A673 (cell line): Measurements from ENCODE around the gene DOCK10. TPM values are rescaled to one million over a fixed set of nuclear protein-coding genes. Genes with fewer than 3 reads are reported as not detected.

Experiments
- BruUV-seq: library from RNA; stranded (reverse); fragments of 400-500 nt; replicated peaks from 2 replicates; lab custom pipeline; 2021; lab: Mats Ljungman, UMichigan
- CTCF ChIA-PET: fragments of 300-600 bp; sonication (Branson Sonifier 250); formaldehyde crosslinking; loops from one replicate; lab custom pipeline; 2022; ENCODE audit warnings: antibody characterized with exemption; lab: Charles Lee
- POLR2A ChIA-PET: fragments of 300-600 bp; sonication (Branson Sonifier 250); formaldehyde crosslinking; loops from one replicate; lab custom pipeline; 2022; ENCODE audit warnings: antibody characterized with exemption; ENCODE audit not compliant: low non-redundant PET; lab: Charles Lee
- DNase-seq: peaks from one replicate; pipeline ENCODE4 v3.0.0-alpha.2; 2015; ENCODE audit warnings: low spot score
- H3K27ac ChIP-seq: fragments of 200-600 bp; sonication (generic); 2 replicates; pipeline ENCODE4 v1.5.1; 2016; ENCODE audit warnings: mixed run types, low read depth, mild to moderate bottlenecking, mixed read lengths, antibody characterized with exemption, low read length; ENCODE audit not compliant: poor library complexity, severe bottlenecking
- H3K27me3 ChIP-seq: fragments of 200-600 bp; sonication (generic); replicated peaks from 2 replicates; pipeline ENCODE4 v1.6.1; 2017; ENCODE audit warnings: mixed run types, low read depth, mild to moderate bottlenecking, mixed read lengths, antibody characterized with exemption, low read length; ENCODE audit not compliant: insufficient read depth, poor library complexity
- H3K36me3 ChIP-seq: fragments of 200-600 bp; sonication (generic); 2 replicates; pipeline ENCODE4 v1.6.1; 2016; ENCODE audit warnings: mixed run types, mild to moderate bottlenecking, mixed read lengths, antibody characterized with exemption, low read length; ENCODE audit not compliant: insufficient read depth, poor library complexity, severe bottlenecking
- H3K4me1 ChIP-seq: fragments of 200-600 bp; sonication (generic); 2 replicates; pipeline ENCODE4 v1.6.1; 2017; ENCODE audit warnings: mixed run types, mild to moderate bottlenecking, mixed read lengths, antibody characterized with exemption, low read length; ENCODE audit not compliant: insufficient read depth, poor library complexity, severe bottlenecking
- H3K4me3 ChIP-seq: fragments of 200-600 bp; sonication (generic); 2 replicates; pipeline ENCODE4 v1.5.1; 2016; ENCODE audit warnings: low read depth, mixed run types, mild to moderate bottlenecking, mixed read lengths, low read length; ENCODE audit not compliant: poor library complexity, severe bottlenecking
- H3K9me3 ChIP-seq: fragments of 200-600 bp; sonication (generic); 2 replicates; pipeline ENCODE4 v1.6.1; 2016; ENCODE audit warnings: mixed run types, low read depth, mild to moderate bottlenecking, mixed read lengths, antibody characterized with exemption, low read length; ENCODE audit not compliant: poor library complexity, severe bottlenecking
- EZH2 ChIP-seq: fragments of 200-600 bp; sonication (generic); IDR thresholded peaks from 2 replicates; pipeline ENCODE4 v1.6.1; 2017; ENCODE audit warnings: borderline replicate concordance, low read depth, mild to moderate bottlenecking, mixed read lengths, antibody characterized with exemption, low read length; ENCODE audit not compliant: poor library complexity, severe bottlenecking
- intact Hi-C: fragments of 100-400 bp; cut with micrococcal nuclease; formaldehyde crosslinking; loops from one replicate; pipeline ENCODE4 v1.10.0; 2022; ENCODE audit not compliant: unreplicated experiment
- total RNA-seq: library from RNA; stranded (reverse); gene quantifications from 2 replicates; pipeline ENCODE4 v1.2.3, GENCODE V29; 2021
- TF ChIP-seq, protein P1 (sequence below): fragments of 300-800, 200-600 bp; sonication (generic); conservative IDR thresholded peaks from 2 replicates; pipeline ENCODE4 v1.5.1; 2017; ENCODE audit warnings: low read depth, mild to moderate bottlenecking, antibody characterized with exemption, low read length, moderate library complexity, mixed read lengths

DOCK10 gene
- total RNA-seq, 1 experiment from 2014 or later = 5.1 TPM

DNA sequence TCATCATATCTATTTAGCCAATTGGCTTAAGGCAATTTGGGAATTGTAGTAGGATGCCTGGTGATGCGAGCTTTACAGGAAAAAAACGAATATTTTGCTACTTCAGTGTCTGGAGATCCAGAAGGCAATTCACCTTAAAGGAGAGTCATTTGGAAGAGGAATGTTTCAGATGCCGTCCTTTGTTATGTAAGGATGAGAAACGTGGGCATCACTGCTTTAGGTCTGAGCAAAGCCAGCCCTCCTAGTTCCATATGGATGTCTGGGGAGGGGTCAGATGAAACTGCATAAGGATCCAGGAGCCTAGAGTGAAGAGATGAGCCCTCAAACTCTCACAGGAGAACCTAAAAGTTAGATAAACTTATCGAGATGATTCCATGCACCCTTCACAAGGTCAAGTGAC lies 30.9 kb upstream of the DOCK10 start:
- H3K27ac ChIP-seq = no peak overlapping the region
- no peak for DNase-seq
- no peak overlapping the region for H3K4me3 ChIP-seq
- H3K27me3 ChIP-seq = no peaks in the 10 kb centered on the region
- ChIA-PET CTCF (no interaction called here), POLR2A (no interaction called here)
- no peak for TF ChIP-seq EZH2
- TF ChIP-seq, protein P1, sequence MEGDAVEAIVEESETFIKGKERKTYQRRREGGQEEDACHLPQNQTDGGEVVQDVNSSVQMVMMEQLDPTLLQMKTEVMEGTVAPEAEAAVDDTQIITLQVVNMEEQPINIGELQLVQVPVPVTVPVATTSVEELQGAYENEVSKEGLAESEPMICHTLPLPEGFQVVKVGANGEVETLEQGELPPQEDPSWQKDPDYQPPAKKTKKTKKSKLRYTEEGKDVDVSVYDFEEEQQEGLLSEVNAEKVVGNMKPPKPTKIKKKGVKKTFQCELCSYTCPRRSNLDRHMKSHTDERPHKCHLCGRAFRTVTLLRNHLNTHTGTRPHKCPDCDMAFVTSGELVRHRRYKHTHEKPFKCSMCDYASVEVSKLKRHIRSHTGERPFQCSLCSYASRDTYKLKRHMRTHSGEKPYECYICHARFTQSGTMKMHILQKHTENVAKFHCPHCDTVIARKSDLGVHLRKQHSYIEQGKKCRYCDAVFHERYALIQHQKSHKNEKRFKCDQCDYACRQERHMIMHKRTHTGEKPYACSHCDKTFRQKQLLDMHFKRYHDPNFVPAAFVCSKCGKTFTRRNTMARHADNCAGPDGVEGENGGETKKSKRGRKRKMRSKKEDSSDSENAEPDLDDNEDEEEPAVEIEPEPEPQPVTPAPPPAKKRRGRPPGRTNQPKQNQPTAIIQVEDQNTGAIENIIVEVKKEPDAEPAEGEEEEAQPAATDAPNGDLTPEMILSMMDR = no peak
- intact Hi-C loops = no loop called here
- no peaks in the 10 kb centered on the region for H3K4me1 ChIP-seq
- no TSS peak for BruUV-seq
- H3K9me3 ChIP-seq = no peaks in the 10 kb centered on the region
- H3K36me3 ChIP-seq = no peaks in the 10 kb centered on the region

DNA sequence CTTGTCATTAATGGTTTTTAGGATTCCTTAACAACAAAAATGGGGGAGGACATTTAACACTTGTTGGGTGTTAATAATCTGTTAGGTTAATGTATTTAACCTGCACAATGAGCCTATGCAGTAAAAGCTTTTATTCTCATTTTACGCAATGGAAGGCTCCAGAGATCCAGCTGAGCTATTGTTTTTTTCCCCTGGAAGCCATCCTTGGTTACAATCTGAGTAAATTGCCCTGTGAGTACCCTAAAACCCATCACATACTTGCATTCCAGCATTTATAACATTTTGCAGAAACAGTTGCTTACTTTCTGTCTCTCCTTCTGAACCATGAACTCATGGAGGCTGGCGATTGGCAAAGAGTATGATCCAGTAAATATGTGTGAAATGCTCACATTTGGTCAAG lies 30.2 kb upstream of the DOCK10 start:
- CTCF ChIA-PET = no interaction called here

DNA sequence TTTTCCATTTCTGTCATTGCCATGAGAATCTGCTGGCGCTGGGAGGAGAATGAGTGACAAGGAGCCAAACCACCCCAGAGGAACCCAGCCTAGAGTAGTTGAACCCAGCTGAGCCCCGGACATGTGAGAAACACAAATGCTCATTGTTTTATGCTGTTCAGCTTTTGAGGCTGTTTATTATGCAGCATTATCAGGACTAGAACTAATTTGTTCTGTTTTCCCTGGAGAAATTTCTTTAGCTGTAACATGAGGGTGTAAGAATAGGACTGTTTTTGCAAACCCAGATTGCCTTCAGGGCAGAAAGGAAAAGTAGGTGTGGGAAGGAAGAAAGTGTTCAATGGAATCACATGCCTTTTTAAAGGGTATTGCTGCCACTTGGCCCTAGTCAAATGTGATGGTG lies 28.5 kb upstream of the DOCK10 start:
- CTCF ChIA-PET = no interaction called here
- Histone ChIP-seq H3K27me3 (no peaks in the 10 kb centered on the region), H3K9me3 (no peaks in the 10 kb centered on the region), H3K36me3 (no peaks in the 10 kb centered on the region), H3K27ac (no peak overlapping the region), H3K4me3 (no peak overlapping the region), H3K4me1 (no peaks in the 10 kb centered on the region)
- no peak for DNase-seq
- intact Hi-C loops = no loop called here
- POLR2A ChIA-PET = no interaction called here
- no peak for TF ChIP-seq EZH2
- TF ChIP-seq, protein P1 = no peak
- no TSS peak for BruUV-seq

More for the DNA sequence above, 30.2 kb upstream of the DOCK10 start:
- Histone ChIP-seq H3K27me3 (no peaks in the 10 kb centered on the region), H3K36me3 (no peaks in the 10 kb centered on the region), H3K27ac (no peak overlapping the region), H3K4me1 (no peaks in the 10 kb centered on the region), H3K4me3 (no peak overlapping the region), H3K9me3 (no peaks in the 10 kb centered on the region)
- TF ChIP-seq, protein P1 = no peak
- no peak for TF ChIP-seq EZH2
- no TSS peak for BruUV-seq
- POLR2A ChIA-PET = no interaction called here
- DNase-seq = no peak
- intact Hi-C loops = no loop called here
